Caco-2 (cell line): ENCODE results near the gene KCNH2. TPM values are rescaled to one million over a fixed set of nuclear protein-coding genes. Genes with fewer than 3 reads are reported as not detected.
"Not testable (repeated sequence)": the region's sequence is repeated elsewhere in the genome, so short reads cannot be mapped to it uniquely, and the experiment has no call there.

Experiments used
- BruUV-seq: library from RNA; stranded (reverse); fragments of 400-500 nt; replicated peaks from 2 replicates; lab custom pipeline; 2021; lab: Mats Ljungman, UMichigan
- CTCF ChIA-PET: fragments of 300-600 bp; sonication (Branson Sonifier 250); formaldehyde crosslinking; loops from one replicate; lab custom pipeline; 2022; ENCODE audit warnings: antibody characterized with exemption; lab: Charles Lee
- POLR2A ChIA-PET: fragments of 300-600 bp; sonication (Branson Sonifier 250); formaldehyde crosslinking; loops from one replicate; lab custom pipeline; 2022; ENCODE audit warnings: antibody characterized with exemption; lab: Charles Lee
- DNase-seq, 2 experiments: peaks; one replicate each; pipeline versions ENCODE4 v3.0.0 to v3.0.0-alpha.2; 2020 to 2022
- H3K27me3 ChIP-seq: replicated peaks from 2 replicates; pipeline ENCODE4 v1.6.0; 2011; ENCODE audit warnings: low read length; ENCODE audit not compliant: control insufficient read depth, insufficient read depth
- H3K36me3 ChIP-seq: 2 replicates; pipeline ENCODE4 v1.5.1; 2011; ENCODE audit warnings: low read length; ENCODE audit not compliant: control insufficient read depth, insufficient read depth
- H3K4me1 ChIP-seq: fragments of 250-450 bp; sonication (Bioruptor Pico); 2 replicates; pipeline ENCODE4 v1.5.1; 2020; ENCODE audit warnings: mild to moderate bottlenecking
- H3K4me3 ChIP-seq: 2 replicates; pipeline ENCODE4 v1.5.1; 2011; ENCODE audit warnings: low read depth, mild to moderate bottlenecking, control low read depth, low read length
- H3K9me3 ChIP-seq: fragments of 250-450 bp; sonication (Bioruptor Pico); 2 replicates; pipeline ENCODE4 v1.5.1; 2020; ENCODE audit warnings: mild to moderate bottlenecking, moderate library complexity
- H3K27ac Mint-ChIP-seq: one replicate; pipeline ENCODE4 v1.8.0; 2022; ENCODE audit warnings: mixed read lengths; ENCODE audit not compliant: unreplicated experiment
- H3K27me3 Mint-ChIP-seq: one replicate; pipeline ENCODE4 v1.8.0; 2022; ENCODE audit warnings: mixed read lengths; ENCODE audit not compliant: insufficient read depth, unreplicated experiment
- H3K36me3 Mint-ChIP-seq: one replicate; pipeline ENCODE4 v1.8.0; 2022; ENCODE audit warnings: mild to moderate bottlenecking, mixed read lengths; ENCODE audit not compliant: insufficient read depth, unreplicated experiment
- H3K4me1 Mint-ChIP-seq: one replicate; pipeline ENCODE4 v1.8.0; 2022; ENCODE audit warnings: low read depth, mixed read lengths; ENCODE audit not compliant: unreplicated experiment
- H3K4me3 Mint-ChIP-seq: one replicate; pipeline ENCODE4 v1.8.0; 2022; ENCODE audit warnings: mild to moderate bottlenecking, moderate library complexity, mixed read lengths; ENCODE audit not compliant: unreplicated experiment
- H3K9me3 Mint-ChIP-seq: one replicate; pipeline ENCODE4 v1.8.0; 2022; ENCODE audit warnings: mixed read lengths; ENCODE audit not compliant: unreplicated experiment
- CTCF ChIP-seq, 2 experiments: fragments of 200-600 bp in 1 of 2; IDR thresholded peaks; 1 replicate in 1 of 2; 2 replicates in 1 of 2; pipeline versions ENCODE4 v1.5.1 to v1.8.0; 2011 to 2022; ENCODE audit warnings: antibody characterized with exemption in 1 of 2, control low read depth in 1 of 2, inconsistent platforms in 1 of 2, low read depth in 1 of 2, low read length in 1 of 2, mild to moderate bottlenecking in 1 of 2, moderate library complexity in 1 of 2; ENCODE audit not compliant: insufficient read depth in 1 of 2, severe bottlenecking in 1 of 2, unreplicated experiment in 1 of 2
- intact Hi-C: fragments of 100-400 bp; cut with micrococcal nuclease; formaldehyde crosslinking; loops from one replicate; pipeline ENCODE4 v1.10.0; 2022; ENCODE audit not compliant: unreplicated experiment
- total RNA-seq: library from RNA; stranded (reverse); gene quantifications from 2 replicates; pipeline ENCODE4 v1.2.3, GENCODE V29; 2022

The KCNH2 gene
- total RNA-seq, 1 experiment from 2014 or later = 0.66 TPM

GRCh38 chr7:151012031-151012692, 34.0 kb upstream of the KCNH2 start:
- peak overlapping the region; percentile 6 for H3K4me3 Mint-ChIP-seq
- H3K27me3 Mint-ChIP-seq = no peaks in the 10 kb centered on the region
- no peaks in the 10 kb centered on the region for H3K9me3 Mint-ChIP-seq
- no peaks in the 10 kb centered on the region for H3K36me3 Mint-ChIP-seq
- H3K27ac Mint-ChIP-seq = peak overlapping the region; percentile 53
- H3K4me1 Mint-ChIP-seq = peaks cover 10% of the 10 kb centered on the region
- ChIA-PET CTCF (interaction anchor here (1.1 to 1.2 kb wide), 2 partner anchors 16 to 50 kb away, joined by 3 to 5 read pairs; partner anchors contain the start of gene ABCB8), POLR2A (no interaction called here)
- no peaks in the 10 kb centered on the region for H3K36me3 ChIP-seq
- DNase-seq = no peak
- no peak for TF ChIP-seq CTCF (IDR thresholded peaks at IDR 0.05; ENCODE audit: insufficient read depth in 1 of 2, low read depth in 1 of 2, low read length in 1 of 2, severe bottlenecking in 1 of 2, unreplicated experiment in 1 of 2)
- no peaks in the 10 kb centered on the region for H3K27me3 ChIP-seq
- peaks cover 23% of the 10 kb centered on the region for H3K4me1 ChIP-seq
- intact Hi-C loops = loop anchor here (5.0 kb wide), 1 partner anchor 100 kb away; no protein-coding TSS in a partner anchor
- no TSS peak for BruUV-seq
- H3K9me3 ChIP-seq = no peaks in the 10 kb centered on the region
- H3K4me3 ChIP-seq = no peak overlapping the region

DNA sequence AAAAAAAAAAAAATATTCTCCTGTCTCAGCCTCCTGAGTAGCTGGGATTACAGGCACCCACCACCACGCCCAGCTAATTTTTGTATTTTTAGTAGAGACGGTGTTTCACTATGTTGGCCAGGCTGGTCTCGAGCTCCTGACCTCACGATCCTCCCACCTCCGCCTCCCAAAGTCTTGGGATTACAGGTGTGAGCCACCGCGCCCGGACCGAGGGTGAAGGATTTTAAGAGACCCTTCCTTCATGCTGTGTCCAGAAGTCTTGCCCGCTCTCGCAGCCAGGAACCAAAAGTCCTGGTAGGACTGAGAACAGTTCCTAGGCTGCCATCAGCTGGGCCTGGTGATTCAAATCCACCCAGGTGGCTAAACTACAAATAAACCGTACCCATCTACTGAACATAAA, 33.5 kb upstream of the KCNH2 start:
- CTCF ChIA-PET, H3K36me3 Mint-ChIP-seq, H3K4me3 ChIP-seq, POLR2A ChIA-PET, H3K4me3 Mint-ChIP-seq, BruUV-seq, H3K9me3 Mint-ChIP-seq, H3K27me3 ChIP-seq, H3K27ac Mint-ChIP-seq, DNase-seq, H3K9me3 ChIP-seq, H3K36me3 ChIP-seq, H3K27me3 Mint-ChIP-seq: not testable (repeated sequence)
- peaks cover 23% of the 10 kb centered on the region for H3K4me1 ChIP-seq
- peaks cover 10% of the 10 kb centered on the region for H3K4me1 Mint-ChIP-seq
- intact Hi-C loops = loop anchor here (5.0 kb wide), 1 partner anchor 101 kb away; no protein-coding TSS in a partner anchor

GRCh38 chr7:151011097-151011409, 32.9 kb upstream of the KCNH2 start:
- intact Hi-C loops = loop anchor here (5.0 kb wide), 1 partner anchor 101 kb away; no protein-coding TSS in a partner anchor
- POLR2A ChIA-PET = no interaction called here
- no TSS peak for BruUV-seq
- H3K4me1 ChIP-seq = peaks cover 23% of the 10 kb centered on the region
- Mint-ChIP-seq H3K4me3 (no peak overlapping the region), H3K9me3 (no peaks in the 10 kb centered on the region), H3K27ac (peak overlapping the region; percentile 67), H3K36me3 (no peaks in the 10 kb centered on the region), H3K4me1 (peaks cover 10% of the 10 kb centered on the region), H3K27me3 (no peaks in the 10 kb centered on the region)
- no peaks in the 10 kb centered on the region for H3K9me3 ChIP-seq
- CTCF ChIA-PET = interaction anchor here (1.3 kb wide), 1 partner anchor 25 kb away, joined by 3 read pairs; no protein-coding TSS in a partner anchor
- H3K36me3 ChIP-seq = no peaks in the 10 kb centered on the region
- TF ChIP-seq CTCF (IDR thresholded peaks at IDR 0.05; ENCODE audit: insufficient read depth in 1 of 2, low read depth in 1 of 2, low read length in 1 of 2, severe bottlenecking in 1 of 2, unreplicated experiment in 1 of 2) = no peak
- no peak overlapping the region for H3K4me3 ChIP-seq
- no peaks in the 10 kb centered on the region for H3K27me3 ChIP-seq
- DNase-seq = no peak
